ENCODE data around the gene UQCC2.

UQCC2 gene

GRCh38 chr6:33676416-33677142 is 34.9 kb downstream of the UQCC2 start:
- DNase-seq (ENCODE audit: low read depth in 2 of 2) = no peak

- DNase-seq (ENCODE audit: low read depth in 2 of 2) = no peak
Measured at GRCh38 chr6:33675968-33676367, 35.5 kb downstream of the UQCC2 start.

- DNase-seq (ENCODE audit: low read depth in 2 of 2) = no peak
Measured at GRCh38 chr6:33673851-33674250, 37.6 kb downstream of the UQCC2 start.

- no peak for DNase-seq (ENCODE audit: low read depth in 2 of 2)
Measured at GRCh38 chr6:33672808-33673207, 38.7 kb downstream of the UQCC2 start.

GRCh38 chr6:33671744-33672072 is 39.8 kb downstream of the UQCC2 start:
- DNase-seq (ENCODE audit: low read depth in 2 of 2) = no peak

GRCh38 chr6:33670971-33671743 is 40.3 kb downstream of the UQCC2 start:
- DNase-seq (ENCODE audit: low read depth in 2 of 2) = no peak

- no peak for DNase-seq (ENCODE audit: low read depth in 2 of 2)
Measured at GRCh38 chr6:33670086-33670660, 41.3 kb downstream of the UQCC2 start.

- no peak for DNase-seq (ENCODE audit: low read depth in 2 of 2)
Measured at GRCh38 chr6:33668914-33669313, 42.6 kb downstream of the UQCC2 start.

- no peak for DNase-seq (ENCODE audit: low read depth in 2 of 2)
Measured at GRCh38 chr6:33668328-33668727, 43.2 kb downstream of the UQCC2 start.

- no peak for DNase-seq (ENCODE audit: low read depth in 2 of 2)
Measured at GRCh38 chr6:33667776-33668175, 43.7 kb downstream of the UQCC2 start.

- DNase-seq (ENCODE audit: low read depth in 2 of 2) = no peak
Measured at GRCh38 chr6:33667072-33667471, 44.4 kb downstream of the UQCC2 start.

- no peak for DNase-seq (ENCODE audit: low read depth in 2 of 2)
Measured at GRCh38 chr6:33665957-33666356, 45.5 kb downstream of the UQCC2 start.

GRCh38 chr6:33664506-33665057 is 46.9 kb downstream of the UQCC2 start:
- DNase-seq (ENCODE audit: low read depth in 2 of 2) = no peak

GRCh38 chr6:33663727-33664449 is 47.6 kb downstream of the UQCC2 start:
- DNase-seq (ENCODE audit: low read depth in 2 of 2) = no peak

- no peak for DNase-seq (ENCODE audit: low read depth in 2 of 2)
Measured at GRCh38 chr6:33663028-33663427, 48.5 kb downstream of the UQCC2 start.

GRCh38 chr6:33662318-33662717 is 49.2 kb downstream of the UQCC2 start:
- DNase-seq (ENCODE audit: low read depth in 2 of 2) = no peak

GRCh38 chr6:33661106-33661838 is 50.2 kb downstream of the UQCC2 start:
- DNase-seq (ENCODE audit: low read depth in 2 of 2) = no peak

- DNase-seq (ENCODE audit: low read depth in 2 of 2) = no peak
Measured at GRCh38 chr6:33659986-33660385, 51.5 kb downstream of the UQCC2 start.

GRCh38 chr6:33658982-33659689 is 52.4 kb downstream of the UQCC2 start:
- no peak for DNase-seq (ENCODE audit: low read depth in 2 of 2)

GRCh38 chr6:33656844-33657243 is 54.7 kb downstream of the UQCC2 start:
- DNase-seq (ENCODE audit: low read depth in 2 of 2) = no peak

All from stimulated activated CD8-positive, alpha-beta memory T cell treated with anti-CD3 and anti-CD28 coated beads, Interleukin-2, amount 100 ng/mL, for 48 hours (primary cell).